Hepatocyte (in vitro differentiated cells): ENCODE measurements around the gene E2F1. TPM values are rescaled to one million over a fixed set of nuclear protein-coding genes. Genes with fewer than 3 reads are reported as not detected.
"Not testable (repeated sequence)": the region's sequence is repeated elsewhere in the genome, so short reads cannot be mapped to it uniquely, and the experiment has no call there.

Experiments used
- DNase-seq: peaks from one replicate; pipeline ENCODE4 v3.0.0-alpha.2; 2016; ENCODE audit warnings: low spot score
- H2AFZ ChIP-seq: fragments of 200-600 bp; sonication (generic); 2 replicates; pipeline ENCODE4 v1.6.0; 2016; ENCODE audit warnings: antibody characterized with exemption, mild to moderate bottlenecking
- H3K27ac ChIP-seq: fragments of 200-600 bp; sonication (generic); 2 replicates; pipeline ENCODE4 v1.5.1; 2016; ENCODE audit warnings: mild to moderate bottlenecking
- H3K27me3 ChIP-seq: fragments of 200-600 bp; sonication (generic); 2 replicates; pipeline ENCODE4 v1.6.1; 2016
- H3K36me3 ChIP-seq: fragments of 200-600 bp; sonication (generic); replicated peaks from 2 replicates; pipeline ENCODE4 v1.5.1; 2016; ENCODE audit warnings: low read depth; ENCODE audit not compliant: insufficient read depth
- H3K4me1 ChIP-seq: fragments of 200-600 bp; sonication (generic); 2 replicates; pipeline ENCODE4 v1.5.1; 2016; ENCODE audit warnings: mild to moderate bottlenecking, moderate library complexity; ENCODE audit not compliant: insufficient read depth
- H3K4me2 ChIP-seq: fragments of 200-600 bp; sonication (generic); 2 replicates; pipeline ENCODE4 v1.6.0; 2016
- H3K4me3 ChIP-seq: fragments of 200-600 bp; sonication (generic); 2 replicates; pipeline ENCODE4 v1.5.1; 2016; ENCODE audit warnings: mild to moderate bottlenecking
- H3K79me2 ChIP-seq: fragments of 200-600 bp; sonication (generic); 2 replicates; pipeline ENCODE4 v1.6.0; 2017; ENCODE audit warnings: mild to moderate bottlenecking
- H3K9me2 ChIP-seq: fragments of 200-600 bp; sonication (generic); replicated peaks from 2 replicates; pipeline ENCODE4 v1.6.0; 2017; ENCODE audit warnings: mild to moderate bottlenecking; ENCODE audit not compliant: insufficient read depth
- H3K9me3 ChIP-seq: fragments of 200-600 bp; sonication (generic); 2 replicates; pipeline ENCODE4 v1.5.1; 2016; ENCODE audit warnings: low read depth, mild to moderate bottlenecking
- H4K20me1 ChIP-seq: fragments of 200-600 bp; sonication (generic); 2 replicates; pipeline ENCODE4 v1.6.0; 2016; ENCODE audit warnings: mild to moderate bottlenecking; ENCODE audit not compliant: insufficient read depth, poor library complexity, severe bottlenecking
- EZH2 ChIP-seq: fragments of 200-600 bp; sonication (generic); IDR thresholded peaks from 2 replicates; pipeline ENCODE4 v1.6.1; 2016; ENCODE audit warnings: antibody characterized with exemption, mild to moderate bottlenecking, borderline replicate concordance
- EZH2phosphoT487 ChIP-seq: fragments of 200-600 bp; sonication (generic); IDR thresholded peaks from one replicate; pipeline ENCODE4 v1.6.1; 2018; ENCODE audit warnings: antibody characterized with exemption, mild to moderate bottlenecking, low read depth, moderate library complexity; ENCODE audit not compliant: unreplicated experiment, severe bottlenecking
- WGBS: methylation state at CpG from one replicate; pipeline ENCODE4 v1.1.6; 2016; ENCODE audit warnings: low lambda C conversion rate; ENCODE audit errors: missing lambda C conversion rate; 5-methylcytosine and 5-hydroxymethylcytosine counted together
- polyA plus RNA-seq: library from polyadenylated mRNA; unstranded; fragments of >200 nt; fragmentation: Nextera tagmentation; extraction: Ambion mirVana; gene quantifications from 2 replicates; pipeline ENCODE4 v1.2.1, GENCODE V29; 2016
- total RNA-seq: library from RNA; depleted of rRNA; stranded (reverse); fragments of >200 nt; gene quantifications from 2 replicates; pipeline ENCODE4 v1.2.3, GENCODE V29; 2014
- TF ChIP-seq, protein P1 (sequence below): fragments of 200-600 bp; sonication (generic); IDR thresholded peaks from 2 replicates; pipeline ENCODE4 v1.5.1; 2016; ENCODE audit warnings: antibody characterized with exemption, mild to moderate bottlenecking; ENCODE audit not compliant: poor library complexity

The E2F1 gene
- total and polyA plus RNA-seq, 2 experiments from 2014 or later: 9.1 to 11.8 TPM

DNA sequence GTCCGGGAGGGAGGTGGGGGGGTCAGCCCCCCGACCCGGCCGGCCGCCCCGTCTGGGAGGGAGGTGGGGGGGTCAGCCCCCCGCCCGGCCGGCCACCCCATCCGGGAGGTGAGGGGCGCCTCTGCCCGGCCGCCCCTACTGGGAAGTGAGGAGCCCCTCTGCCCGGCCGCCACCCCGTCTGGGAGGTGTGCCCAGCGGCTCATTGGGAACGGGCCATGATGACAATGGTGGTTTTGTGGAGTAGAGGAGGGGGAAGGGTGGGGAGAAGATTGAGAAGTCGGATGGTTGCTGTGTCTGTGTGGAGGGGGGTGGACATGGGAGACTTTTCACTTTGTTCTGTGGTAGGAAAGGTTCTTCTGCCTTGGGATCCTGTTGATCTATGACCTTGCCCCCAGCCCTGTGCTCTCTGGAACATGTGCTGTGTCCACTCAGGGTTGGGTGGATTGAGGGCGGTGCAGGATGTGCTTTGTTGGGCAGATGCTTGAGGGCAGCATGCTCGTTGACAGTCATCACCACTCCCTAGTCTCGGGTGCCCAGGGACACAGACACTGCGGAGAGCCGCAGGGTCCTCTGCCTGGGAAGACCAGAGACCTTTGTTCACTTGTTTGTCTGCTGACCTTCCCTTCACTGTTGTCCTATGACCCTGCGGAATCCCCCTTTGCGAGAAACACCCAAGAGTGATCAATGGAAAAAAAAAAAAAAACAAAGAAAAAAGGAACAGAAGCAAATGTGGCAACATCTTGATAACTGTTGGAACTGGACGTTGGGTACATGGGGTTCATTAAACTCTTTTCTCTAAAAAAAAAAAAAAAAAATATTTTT lies 15.7 kb upstream of the E2F1 start:
- TF ChIP-seq EZH2phosphoT487: no peak
- TF ChIP-seq EZH2: no peak
- TF ChIP-seq, protein P1, sequence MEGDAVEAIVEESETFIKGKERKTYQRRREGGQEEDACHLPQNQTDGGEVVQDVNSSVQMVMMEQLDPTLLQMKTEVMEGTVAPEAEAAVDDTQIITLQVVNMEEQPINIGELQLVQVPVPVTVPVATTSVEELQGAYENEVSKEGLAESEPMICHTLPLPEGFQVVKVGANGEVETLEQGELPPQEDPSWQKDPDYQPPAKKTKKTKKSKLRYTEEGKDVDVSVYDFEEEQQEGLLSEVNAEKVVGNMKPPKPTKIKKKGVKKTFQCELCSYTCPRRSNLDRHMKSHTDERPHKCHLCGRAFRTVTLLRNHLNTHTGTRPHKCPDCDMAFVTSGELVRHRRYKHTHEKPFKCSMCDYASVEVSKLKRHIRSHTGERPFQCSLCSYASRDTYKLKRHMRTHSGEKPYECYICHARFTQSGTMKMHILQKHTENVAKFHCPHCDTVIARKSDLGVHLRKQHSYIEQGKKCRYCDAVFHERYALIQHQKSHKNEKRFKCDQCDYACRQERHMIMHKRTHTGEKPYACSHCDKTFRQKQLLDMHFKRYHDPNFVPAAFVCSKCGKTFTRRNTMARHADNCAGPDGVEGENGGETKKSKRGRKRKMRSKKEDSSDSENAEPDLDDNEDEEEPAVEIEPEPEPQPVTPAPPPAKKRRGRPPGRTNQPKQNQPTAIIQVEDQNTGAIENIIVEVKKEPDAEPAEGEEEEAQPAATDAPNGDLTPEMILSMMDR: no peak
- Histone ChIP-seq H3K9me2 (no peaks in the 10 kb centered on the region), H4K20me1 (no peaks in the 10 kb centered on the region), H3K4me1 (no peaks in the 10 kb centered on the region), H2AFZ (no peak overlapping the region), H3K36me3 (no peaks in the 10 kb centered on the region), H3K4me3 (no peak overlapping the region), H3K27ac (no peak overlapping the region), H3K79me2 (no peaks in the 10 kb centered on the region), H3K27me3 (no peaks in the 10 kb centered on the region), H3K9me3 (no peaks in the 10 kb centered on the region), H3K4me2 (no peak overlapping the region)
- DNase-seq: no peak
- WGBS: 88% methylated on average over 9 of the region's 27 CpGs

DNA sequence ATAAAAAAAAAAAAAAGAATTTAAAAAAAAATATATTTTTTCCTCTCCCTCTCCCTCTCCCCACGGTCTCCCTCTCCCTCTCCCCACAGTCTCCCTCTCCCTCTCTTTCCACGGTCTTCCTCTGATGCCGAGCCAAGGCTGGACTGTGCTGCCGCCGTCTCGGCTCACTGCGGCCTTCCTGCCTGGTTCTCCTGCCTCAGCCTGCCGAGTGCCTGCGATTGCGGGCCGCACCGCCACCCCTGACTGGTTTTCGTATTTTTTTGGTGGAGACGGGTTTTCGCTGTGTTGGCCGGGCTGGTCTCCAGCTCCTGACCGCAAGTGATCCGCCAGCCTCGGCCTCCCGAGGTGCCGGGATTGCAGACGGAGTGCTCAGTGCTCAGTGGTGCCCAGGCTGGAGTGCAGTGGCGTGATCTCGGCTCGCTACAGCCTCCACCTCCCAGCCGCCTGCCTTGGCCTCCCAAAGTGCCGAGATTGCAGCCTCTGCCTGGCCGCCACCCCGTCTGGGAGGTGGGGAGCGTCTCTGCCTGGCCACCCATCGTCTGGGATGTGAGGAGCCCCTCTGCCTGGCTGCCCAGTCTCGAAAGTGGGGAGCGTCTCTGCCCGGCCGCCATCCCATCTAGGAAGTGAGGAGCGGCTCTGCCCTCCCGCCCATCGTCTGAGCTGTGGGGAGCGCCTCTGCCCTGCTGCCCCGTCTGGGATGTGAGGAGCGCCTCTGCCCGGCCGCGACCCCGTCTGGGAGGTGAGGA lies 14.7 kb upstream of the E2F1 start:
- DNase-seq: not testable (repeated sequence)
- WGBS: 97% methylated on average over 35 of the region's 45 CpGs

DNA sequence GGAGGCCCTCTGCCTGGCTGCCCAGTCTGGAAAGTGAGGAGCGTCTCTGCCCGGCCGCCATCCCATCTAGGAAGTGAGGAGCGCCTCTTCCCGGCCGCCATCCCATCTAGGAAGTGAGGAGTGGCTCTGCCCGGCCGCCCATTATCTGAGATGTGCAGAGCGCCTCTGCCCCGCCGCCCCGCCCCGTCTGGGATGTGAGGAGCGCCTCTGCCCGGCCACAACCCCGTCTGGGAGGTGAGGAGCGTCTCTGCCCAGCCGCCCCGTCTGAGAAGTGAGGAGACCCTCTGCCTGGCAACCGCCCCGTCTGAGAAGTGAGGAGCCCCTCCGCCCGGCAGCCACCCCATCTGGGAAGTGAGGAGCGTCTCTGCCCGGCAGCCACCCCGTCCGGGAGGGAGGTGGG lies 12.8 kb upstream of the E2F1 start:
- not testable (repeated sequence) for DNase-seq, H3K9me3 ChIP-seq, H3K4me3 ChIP-seq, H3K36me3 ChIP-seq, H3K4me2 ChIP-seq, H3K27ac ChIP-seq, H3K27me3 ChIP-seq, H2AFZ ChIP-seq, H3K79me2 ChIP-seq, H3K9me2 ChIP-seq, H4K20me1 ChIP-seq, H3K4me1 ChIP-seq
- WGBS: 98% methylated on average over 12 of the region's 27 CpGs

More for the DNA sequence above, 14.7 kb upstream of the E2F1 start:
- not testable (repeated sequence) for H3K4me2 ChIP-seq, H3K9me2 ChIP-seq, H3K9me3 ChIP-seq, H3K4me3 ChIP-seq, H3K27me3 ChIP-seq, H2AFZ ChIP-seq, H4K20me1 ChIP-seq, H3K27ac ChIP-seq, H3K4me1 ChIP-seq, H3K79me2 ChIP-seq, H3K36me3 ChIP-seq

DNA sequence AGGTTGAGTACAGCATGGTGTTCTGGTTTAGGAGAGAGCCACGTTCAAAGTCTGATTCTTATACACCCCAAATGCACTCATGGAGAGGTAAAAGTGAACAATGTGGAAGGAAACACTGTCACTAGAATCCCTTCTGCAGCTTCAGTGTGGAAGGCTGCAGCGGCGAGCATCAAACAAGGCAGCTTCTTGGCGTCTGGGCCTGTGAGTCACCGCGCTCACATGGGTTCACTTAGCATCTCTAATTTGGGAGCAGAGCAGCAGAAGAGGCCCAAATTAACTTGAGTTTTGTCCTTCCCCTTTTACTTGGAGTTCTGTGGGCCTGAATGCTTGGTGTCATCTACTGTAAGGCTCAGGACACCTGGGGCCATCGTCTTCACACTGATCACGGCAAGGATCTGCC lies 10.9 kb upstream of the E2F1 start:
- H3K4me2 ChIP-seq: no peak overlapping the region
- no peaks in the 10 kb centered on the region for H3K79me2 ChIP-seq
- H3K4me3 ChIP-seq: no peak overlapping the region
- no peak for DNase-seq
- no peak overlapping the region for H3K27ac ChIP-seq
- H3K36me3 ChIP-seq: no peaks in the 10 kb centered on the region
- H3K9me3 ChIP-seq: no peaks in the 10 kb centered on the region
- no peaks in the 10 kb centered on the region for H4K20me1 ChIP-seq
- H3K27me3 ChIP-seq: no peaks in the 10 kb centered on the region
- no peaks in the 10 kb centered on the region for H3K9me2 ChIP-seq
- TF ChIP-seq EZH2 (no peak), EZH2phosphoT487 (no peak)
- TF ChIP-seq, protein P1: no peak
- H3K4me1 ChIP-seq: no peaks in the 10 kb centered on the region
- WGBS: 86% methylated on average over 8 of the region's 8 CpGs
- no peak overlapping the region for H2AFZ ChIP-seq
